Hepatic stellate cell (primary cell): Measurements from ENCODE around the gene TMEM62.
"Not testable (repeated sequence)": the region's sequence is repeated elsewhere in the genome, so short reads cannot be mapped to it uniquely, and the experiment has no call there.

Experiments
- DNase-seq: peaks from one replicate; pipeline ENCODE4 v3.0.0; 2011; ENCODE audit warnings: low spot score

The TMEM62 gene

DNA sequence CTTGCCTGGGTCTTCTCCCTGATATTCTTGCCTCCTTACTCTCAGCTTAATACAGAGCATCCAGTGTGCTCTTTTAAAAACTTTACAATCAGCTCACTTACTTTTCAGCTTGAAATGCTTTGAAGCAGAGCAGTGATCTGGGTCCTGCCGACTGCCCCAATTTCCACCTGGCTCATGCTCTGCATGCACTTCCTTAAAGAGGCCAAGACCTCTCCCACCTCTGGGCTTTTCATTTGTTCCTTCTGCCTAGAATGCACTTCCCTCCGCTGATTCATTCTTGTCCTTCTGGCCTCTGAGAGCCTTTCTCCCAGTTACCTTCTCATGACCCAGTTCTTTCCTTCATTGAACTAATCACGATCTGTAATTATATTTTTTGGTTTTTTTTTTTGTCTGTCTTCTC lies 49.9 kb downstream of the TMEM62 start:
- no peak for DNase-seq

GRCh38 chr15:43184407-43185124 lies 51.2 kb downstream of the TMEM62 start:
- no peak for DNase-seq

- DNase-seq = peak; percentile 91
Observed at GRCh38 chr15:43185157-43186002, 52.0 kb downstream of the TMEM62 start, which contains the start of gene CCNDBP1. TSS of gene CCNDBP1 (plus strand) at chr15:43185403. CDS start at chr15:43185499, 96 bp downstream.

- DNase-seq = no peak
Observed at GRCh38 chr15:43186003-43186353, 52.6 kb downstream of the TMEM62 start.

DNA sequence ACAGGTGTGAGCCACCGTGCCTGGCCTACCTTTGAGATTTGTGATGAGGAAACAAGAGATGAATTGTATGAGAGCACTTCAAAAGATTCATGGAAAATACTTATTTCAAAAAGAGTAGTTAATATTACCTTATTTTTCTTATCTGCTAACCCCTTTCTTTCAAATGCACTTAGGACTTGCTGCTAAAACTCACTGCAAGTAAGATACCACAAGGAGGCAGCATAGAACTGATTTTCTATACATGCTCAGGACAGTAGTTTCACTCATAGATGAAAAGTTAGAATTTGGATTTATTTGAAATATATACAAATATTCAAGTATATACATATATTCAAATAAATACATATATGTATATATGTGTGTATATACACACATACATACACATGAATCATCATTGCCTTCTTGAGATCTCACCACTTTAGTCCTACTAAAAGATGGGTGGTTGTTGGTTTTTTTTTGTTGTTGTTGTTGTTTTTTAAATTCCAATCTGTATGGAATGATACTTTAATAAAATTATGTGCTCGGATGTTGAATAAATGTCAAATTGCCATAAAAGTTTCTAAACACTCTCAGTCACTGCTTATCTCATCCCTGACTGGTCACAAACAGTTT lies 54.3 kb downstream of the TMEM62 start:
- DNase-seq = peak; percentile 51

DNA sequence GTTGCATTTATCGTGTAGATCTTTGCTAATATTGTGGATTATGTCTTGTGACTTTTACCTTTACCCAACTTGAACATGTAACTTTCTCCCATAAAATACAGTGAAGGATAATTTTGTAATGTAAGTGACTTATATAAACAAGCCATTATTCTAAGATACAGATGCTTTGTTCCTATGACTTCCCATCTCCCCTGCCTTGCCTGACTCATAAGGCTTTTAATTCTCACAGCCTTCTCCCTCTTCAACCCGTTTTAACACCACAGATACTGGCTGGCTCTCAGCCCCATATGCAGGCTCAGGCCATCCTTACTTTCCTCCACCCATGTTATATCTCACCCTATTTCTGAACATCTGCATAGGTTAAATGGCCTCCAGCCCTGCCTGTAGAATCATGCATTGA lies 55.9 kb downstream of the TMEM62 start:
- no peak for DNase-seq

DNA sequence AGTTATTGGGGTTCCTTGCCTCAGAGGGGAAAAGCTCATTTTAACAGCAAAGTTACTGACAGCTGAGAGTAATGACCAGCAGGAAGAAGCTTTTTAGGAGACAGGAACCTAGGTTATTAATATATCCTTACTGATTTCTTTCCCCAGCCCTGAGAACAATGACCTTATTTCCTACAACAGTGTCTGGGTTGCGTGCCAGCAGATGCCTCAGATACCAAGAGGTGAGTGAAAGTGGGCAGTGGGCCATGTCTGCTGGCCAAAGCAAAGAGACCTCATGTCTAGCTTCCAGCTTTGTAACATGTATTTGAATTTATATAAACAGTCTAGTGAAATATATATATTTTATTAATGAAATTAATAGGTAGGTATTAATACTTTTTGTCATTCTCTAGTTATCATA lies 56.8 kb downstream of the TMEM62 start:
- DNase-seq = no peak

- DNase-seq = no peak
Observed at GRCh38 chr15:43193710-43194109, 60.3 kb downstream of the TMEM62 start.

DNA sequence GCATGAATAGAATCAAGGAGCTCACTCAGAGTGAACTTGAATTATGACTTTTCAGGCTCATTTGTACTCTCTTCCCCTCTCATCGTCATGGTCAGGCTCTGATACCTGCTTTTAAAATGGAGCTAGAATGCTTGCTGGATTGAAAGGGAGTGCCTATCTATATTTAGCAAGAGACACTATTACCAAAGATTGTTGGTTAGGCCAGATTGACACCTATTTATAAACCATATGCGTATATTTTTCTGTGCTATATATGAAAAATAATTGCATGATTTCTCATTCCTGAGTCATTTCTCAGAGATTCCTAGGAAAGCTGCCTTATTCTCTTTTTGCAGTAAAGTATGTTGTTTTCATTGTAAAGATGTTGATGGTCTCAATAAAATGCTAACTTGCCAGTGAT lies 61.4 kb downstream of the TMEM62 start:
- DNase-seq = no peak

DNA sequence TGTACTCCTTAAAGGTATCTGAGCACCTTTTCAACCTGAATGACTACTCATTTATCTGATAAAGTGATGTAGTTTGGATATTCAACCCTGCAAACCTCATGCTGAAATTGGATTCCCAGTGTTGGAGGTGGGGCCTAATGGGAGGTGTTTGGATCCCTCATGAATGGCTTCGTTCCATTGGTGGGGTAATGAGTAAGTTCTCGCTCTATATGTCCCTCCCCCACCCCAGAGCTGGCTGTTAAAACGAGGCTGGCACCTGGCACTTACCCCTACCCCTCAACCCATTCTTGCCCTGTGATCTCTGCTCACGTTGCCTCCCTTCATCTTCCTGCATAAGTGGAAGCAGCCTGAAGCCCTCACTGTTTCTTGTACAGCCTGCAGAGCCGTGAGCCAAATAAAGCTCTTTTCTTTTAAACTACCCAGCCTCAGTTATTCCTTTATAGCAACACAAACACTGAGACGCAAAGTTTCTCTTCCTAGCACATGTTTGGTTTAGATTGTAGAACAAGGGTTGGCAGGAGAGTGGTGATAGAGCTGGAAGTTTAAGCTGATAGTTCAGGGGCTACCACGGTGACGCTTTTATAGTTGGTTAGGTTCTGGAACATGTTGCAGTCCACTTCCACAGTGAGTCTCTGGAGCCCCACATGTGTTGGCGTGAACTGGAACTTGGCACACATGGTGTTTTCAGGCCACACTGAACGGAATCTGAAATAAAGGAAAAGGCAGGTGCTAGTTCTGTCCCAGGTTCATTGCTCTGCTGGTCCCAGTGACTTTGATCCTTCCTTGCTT lies 63.6 kb downstream of the TMEM62 start:
- no peak for DNase-seq

- not testable (repeated sequence) for DNase-seq
Observed at GRCh38 chr15:43197773-43198172, 64.4 kb downstream of the TMEM62 start.

DNA sequence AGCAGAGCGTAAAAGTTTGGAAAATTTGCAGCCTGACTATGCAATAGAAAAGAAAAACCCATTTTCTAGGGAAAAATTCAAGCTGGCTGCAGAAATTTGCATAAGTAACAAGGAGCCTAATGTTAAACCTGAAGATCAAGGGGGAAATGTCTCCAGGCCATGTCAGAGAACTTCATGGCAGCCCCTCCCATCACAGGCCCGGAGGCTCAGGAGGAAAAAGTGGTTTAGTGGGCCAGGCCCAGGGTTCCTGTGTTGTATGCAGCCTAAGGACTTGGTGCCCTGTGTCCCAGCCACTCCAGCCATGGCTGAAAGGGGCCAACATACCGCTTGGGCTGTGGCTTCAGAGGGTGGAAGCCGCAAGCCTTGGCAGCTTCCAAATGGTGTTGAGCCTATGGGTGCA lies 65.2 kb downstream of the TMEM62 start:
- DNase-seq = not testable (repeated sequence)

DNA sequence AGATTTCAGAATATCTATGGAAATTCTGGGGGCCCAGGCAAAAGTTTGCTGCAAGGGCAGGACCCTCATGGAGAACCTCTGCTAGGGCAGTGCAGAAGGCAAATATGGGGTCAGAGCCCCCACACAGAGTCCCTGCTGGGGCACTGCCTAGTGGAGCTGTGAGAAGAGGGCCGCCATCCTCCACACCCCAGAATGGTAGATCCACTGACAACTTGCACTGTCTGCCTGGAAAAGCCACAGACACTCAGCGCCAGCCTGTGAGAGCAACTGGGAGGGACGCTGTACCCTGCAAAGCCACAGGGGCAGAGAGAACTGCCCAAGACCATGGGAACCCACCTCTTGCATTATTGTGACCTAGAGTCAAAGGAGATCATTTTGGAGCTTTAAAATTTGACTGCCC lies 65.6 kb downstream of the TMEM62 start:
- no peak for DNase-seq

DNA sequence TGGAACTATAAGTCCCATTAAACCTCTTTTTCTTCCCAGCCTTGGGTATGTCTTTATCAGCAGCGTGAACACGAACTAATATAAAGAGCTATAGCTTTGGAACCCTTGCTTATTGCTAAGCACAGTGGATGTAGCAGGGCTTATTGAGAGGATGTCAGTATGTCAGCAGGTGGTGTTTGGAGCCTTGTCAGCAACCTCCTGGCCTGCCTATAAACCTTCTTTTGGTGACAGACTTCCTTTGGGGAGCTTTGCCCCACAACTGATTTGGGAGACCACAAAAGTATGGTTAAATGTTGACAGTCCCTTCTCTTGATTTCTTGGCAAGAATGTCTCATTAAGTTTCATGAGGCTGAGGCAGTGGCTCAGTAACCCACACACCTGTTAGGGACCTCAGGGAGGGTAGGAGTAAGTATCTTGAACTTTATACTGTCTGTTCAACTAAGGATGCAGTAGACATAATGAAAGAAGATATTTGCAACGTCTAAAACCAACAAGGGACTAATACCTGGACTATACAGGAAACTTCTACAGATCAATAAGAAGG lies 66.6 kb downstream of the TMEM62 start:
- no peak for DNase-seq

DNA sequence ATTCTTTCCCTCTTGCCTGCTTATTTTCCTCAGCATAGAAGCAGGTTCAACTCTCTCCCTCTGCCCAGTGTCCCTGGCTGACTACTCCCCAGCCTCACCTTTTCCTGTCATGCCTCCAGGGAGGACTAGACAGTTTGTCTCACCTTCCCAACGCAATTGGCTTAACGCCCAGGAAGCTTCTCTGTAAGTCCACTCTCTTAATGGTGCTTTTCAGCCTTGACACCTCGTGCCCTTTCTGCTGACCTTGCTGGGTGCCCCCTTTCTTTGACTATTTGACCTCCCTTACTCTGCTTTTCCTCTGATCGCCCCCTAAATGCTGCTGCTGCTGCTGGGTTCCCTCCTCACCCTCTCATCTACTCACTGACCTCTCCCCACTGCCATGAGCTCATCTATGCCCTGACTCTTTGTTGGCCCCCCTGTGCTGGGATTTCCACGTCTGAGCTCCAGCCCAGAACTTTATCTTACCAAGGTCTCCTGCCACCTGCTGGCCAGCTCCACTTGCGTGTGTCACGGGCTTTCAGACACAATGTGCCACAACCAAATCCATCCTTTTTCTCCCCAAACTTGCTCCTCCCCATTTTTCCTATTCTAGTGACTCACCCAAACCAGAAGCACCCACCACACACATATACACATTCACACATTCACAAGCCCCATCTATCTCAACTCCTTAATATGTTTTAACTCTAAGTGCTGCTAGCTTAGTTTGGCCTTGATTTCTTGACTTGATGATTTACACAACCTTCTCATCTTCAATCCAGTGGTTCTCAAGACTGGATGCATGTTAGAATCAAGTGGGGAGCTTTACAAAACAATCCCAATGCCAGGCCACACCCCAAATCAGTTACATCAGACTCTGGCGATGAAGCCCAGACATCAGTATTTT lies 70.9 kb downstream of the TMEM62 start:
- DNase-seq = peak; percentile 73

DNA sequence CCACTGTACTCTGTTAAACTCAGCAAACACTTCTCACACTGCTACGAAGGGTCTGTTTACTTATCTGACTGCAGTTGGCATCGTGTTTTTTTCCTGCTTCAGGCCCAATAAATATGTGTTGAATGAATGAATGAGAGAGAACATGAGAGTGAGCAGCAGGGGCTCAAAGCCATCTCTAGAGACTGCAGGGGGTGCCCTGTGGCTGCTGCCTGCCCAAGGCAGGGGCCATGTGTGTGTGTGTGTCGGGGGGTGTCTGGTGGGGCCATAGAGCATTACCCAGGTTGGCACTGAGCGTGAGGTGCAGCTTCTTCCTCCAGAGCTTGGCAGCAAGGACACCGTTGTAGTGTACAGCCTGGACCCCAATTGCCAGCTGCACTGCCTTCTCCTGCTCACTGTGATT lies 72.7 kb downstream of the TMEM62 start:
- DNase-seq = no peak

DNA sequence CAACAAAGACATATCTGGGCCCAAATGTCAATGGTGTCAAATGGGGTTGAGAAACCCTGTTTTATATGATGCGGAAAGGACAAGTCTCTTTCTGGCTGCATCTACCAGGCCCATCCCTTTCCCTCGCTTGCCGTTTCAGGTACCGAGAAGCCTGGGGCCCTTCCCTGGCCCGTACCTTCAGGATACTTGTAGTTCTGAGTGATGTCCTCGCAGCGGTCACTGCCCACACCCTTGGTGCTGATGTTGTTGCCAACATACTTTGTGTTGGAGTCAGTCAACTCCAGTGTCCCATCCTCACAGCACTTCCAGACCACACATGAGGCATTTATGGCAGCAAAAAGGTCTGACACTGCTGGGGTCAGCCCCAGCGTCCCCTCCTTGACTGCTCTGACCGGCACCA lies 73.6 kb downstream of the TMEM62 start:
- no peak for DNase-seq

- no peak for DNase-seq
Observed at GRCh38 chr15:43208052-43209002, 74.9 kb downstream of the TMEM62 start.

DNA sequence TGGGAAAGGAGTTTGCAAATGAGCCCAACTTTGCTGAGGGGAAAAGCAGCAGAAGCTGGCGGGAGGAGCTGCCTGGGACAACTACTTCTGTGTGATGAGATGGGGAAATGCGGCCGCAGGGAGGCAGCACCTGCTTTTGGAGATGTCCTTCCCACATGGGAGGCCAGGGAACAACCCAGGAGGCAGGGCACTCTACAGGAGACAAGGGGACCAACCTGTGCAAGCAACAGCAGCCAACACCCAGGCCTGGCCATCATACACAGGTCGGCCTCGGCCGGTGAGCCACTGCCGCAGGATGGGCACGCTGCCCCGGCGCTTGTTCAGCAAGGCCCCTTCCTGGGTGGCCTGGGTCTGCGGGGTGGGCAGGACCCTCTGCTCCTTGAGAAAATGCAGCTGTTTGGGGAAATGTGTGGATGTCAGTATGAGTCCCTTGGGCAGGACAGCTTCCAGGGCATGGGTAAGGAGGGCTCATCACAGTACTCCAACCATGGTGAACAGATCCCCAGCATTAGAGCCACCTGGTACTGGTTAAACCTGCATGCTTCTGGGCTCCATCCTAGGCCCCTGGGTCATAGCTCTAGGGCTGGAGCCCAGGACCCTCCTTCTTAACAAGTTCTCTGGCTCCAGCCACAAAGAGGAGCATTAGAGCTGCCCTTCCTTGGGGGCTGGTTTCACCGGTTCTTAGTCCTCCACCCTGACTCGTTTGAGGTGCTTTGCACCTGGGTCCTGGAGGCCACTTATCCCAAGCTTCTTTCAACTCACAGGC lies 75.9 kb downstream of the TMEM62 start:
- DNase-seq = peak; percentile 57
